ENCODE measurements around the gene EFEMP2.

- TF ChIP-seq POLR2AphosphoS5 (IDR thresholded peaks at IDR 0.05; ENCODE audit: low read depth) (no peak), CTCF (conservative IDR thresholded peaks at IDR 0.05; ENCODE audit: low read depth in 2 of 2) (no peak), EZH2 (IDR thresholded peaks at IDR 0.05; ENCODE audit: low read depth, unreplicated experiment) (no peak), ETS1 (IDR thresholded peaks at IDR 0.05) (no peak)
Measured at GRCh38 chr11:65854161-65854592, 18.4 kb downstream of the EFEMP2 start.

All from GM23338 (cell line).